ENCODE data around the gene SRC.

SRC gene

GRCh38 chr20:37435607-37436006 lies 89.7 kb downstream of the SRC start:
- ChIA-PET CTCF (no interaction called here), POLR2A (no interaction called here)
- no peak for DNase-seq (ENCODE audit: extremely low spot score)
- TF ChIP-seq L3MBTL2 (conservative IDR thresholded peaks at IDR 0.05), result no peak
- TF ChIP-seq PKNOX1 (IDR thresholded peaks at IDR 0.05), result no peak
- TF ChIP-seq ZNF384 (IDR thresholded peaks at IDR 0.05), result no peak

- POLR2A ChIA-PET, result no interaction called here
- DNase-seq (ENCODE audit: extremely low spot score), result no peak
- CTCF ChIA-PET, result interaction anchor here (0.5 kb wide), 1 partner anchor 10 kb away, joined by 3 read pairs; no protein-coding TSS in a partner anchor
Observed at GRCh38 chr20:37436527-37437186, 90.7 kb downstream of the SRC start.

GRCh38 chr20:37437676-37438075 lies 91.7 kb downstream of the SRC start:
- POLR2A ChIA-PET, result no interaction called here
- CTCF ChIA-PET, result no interaction called here
- TF ChIP-seq LEF1 (IDR thresholded peaks at IDR 0.05; ENCODE audit: borderline replicate concordance), result no peak
- TF ChIP-seq BHLHE40 (IDR thresholded peaks at IDR 0.05; ENCODE audit: borderline replicate concordance), result no peak
- TF ChIP-seq HDGF (IDR thresholded peaks at IDR 0.05; ENCODE audit: borderline replicate concordance), result no peak
- TF ChIP-seq L3MBTL2 (conservative IDR thresholded peaks at IDR 0.05), result no peak
- TF ChIP-seq SP1 (IDR thresholded peaks at IDR 0.05), result no peak
- TF ChIP-seq PKNOX1 (IDR thresholded peaks at IDR 0.05), result no peak
- no peak for TF ChIP-seq FOXA1 (IDR thresholded peaks at IDR 0.05)
- TF ChIP-seq NFRKB (IDR thresholded peaks at IDR 0.05), result no peak
- no peak for TF ChIP-seq TARDBP (IDR thresholded peaks at IDR 0.05)
- no peak for TF ChIP-seq FOXK2 (IDR thresholded peaks at IDR 0.05)
- TF ChIP-seq CTBP1 (IDR thresholded peaks at IDR 0.05; ENCODE audit: borderline replicate concordance), result no peak
- DNase-seq (ENCODE audit: extremely low spot score), result no peak

More at GRCh38 chr20:37436527-37437186, 90.7 kb downstream of the SRC start:
- no peak for TF ChIP-seq L3MBTL2 (conservative IDR thresholded peaks at IDR 0.05)
- no peak for TF ChIP-seq PKNOX1 (IDR thresholded peaks at IDR 0.05)
- no peak for TF ChIP-seq HDGF (IDR thresholded peaks at IDR 0.05; ENCODE audit: borderline replicate concordance)
- no peak for TF ChIP-seq FOXK2 (IDR thresholded peaks at IDR 0.05)
- no peak for TF ChIP-seq TARDBP (IDR thresholded peaks at IDR 0.05)
- no peak for TF ChIP-seq NFRKB (IDR thresholded peaks at IDR 0.05)
- TF ChIP-seq SUZ12 (IDR thresholded peaks at IDR 0.05), result no peak

- ChIA-PET POLR2A (no interaction called here), CTCF (no interaction called here)
- no peak for DNase-seq (ENCODE audit: extremely low spot score)
- TF ChIP-seq TARDBP (IDR thresholded peaks at IDR 0.05) (no peak), FOXK2 (IDR thresholded peaks at IDR 0.05) (no peak), L3MBTL2 (conservative IDR thresholded peaks at IDR 0.05) (no peak), SP1 (IDR thresholded peaks at IDR 0.05) (no peak), NFRKB (IDR thresholded peaks at IDR 0.05) (no peak), PKNOX1 (IDR thresholded peaks at IDR 0.05) (no peak), CTBP1 (IDR thresholded peaks at IDR 0.05; ENCODE audit: borderline replicate concordance) (no peak), SUZ12 (IDR thresholded peaks at IDR 0.05) (no peak), HDGF (IDR thresholded peaks at IDR 0.05; ENCODE audit: borderline replicate concordance) (no peak), FOXM1 (IDR thresholded peaks at IDR 0.05; ENCODE audit: borderline replicate concordance) (no peak), BHLHE40 (IDR thresholded peaks at IDR 0.05; ENCODE audit: borderline replicate concordance) (no peak), ZNF384 (IDR thresholded peaks at IDR 0.05) (no peak), ELF4 (IDR thresholded peaks at IDR 0.05) (no peak), LEF1 (IDR thresholded peaks at IDR 0.05; ENCODE audit: borderline replicate concordance) (no peak), FOXA1 (IDR thresholded peaks at IDR 0.05) (no peak), ARNT (IDR thresholded peaks at IDR 0.05) (no peak)
Observed at GRCh38 chr20:37438464-37439222, 92.7 kb downstream of the SRC start.

- TF ChIP-seq ELF4 (IDR thresholded peaks at IDR 0.05), result no peak
- no peak for TF ChIP-seq NFRKB (IDR thresholded peaks at IDR 0.05)
- TF ChIP-seq L3MBTL2 (conservative IDR thresholded peaks at IDR 0.05), result no peak
- TF ChIP-seq FOXK2 (IDR thresholded peaks at IDR 0.05), result no peak
- no peak for TF ChIP-seq SP1 (IDR thresholded peaks at IDR 0.05)
- no peak for TF ChIP-seq TARDBP (IDR thresholded peaks at IDR 0.05)
- TF ChIP-seq PKNOX1 (IDR thresholded peaks at IDR 0.05), result no peak
- no peak for TF ChIP-seq CTBP1 (IDR thresholded peaks at IDR 0.05; ENCODE audit: borderline replicate concordance)
- TF ChIP-seq FOXA1 (IDR thresholded peaks at IDR 0.05), result no peak
- TF ChIP-seq LEF1 (IDR thresholded peaks at IDR 0.05; ENCODE audit: borderline replicate concordance), result no peak
- no peak for TF ChIP-seq SUZ12 (IDR thresholded peaks at IDR 0.05)
- POLR2A ChIA-PET, result no interaction called here
- DNase-seq (ENCODE audit: extremely low spot score), result no peak
- CTCF ChIA-PET, result no interaction called here
Observed at GRCh38 chr20:37439223-37439933, 93.4 kb downstream of the SRC start.
